Mesendoderm (in vitro differentiated cells): ENCODE results near the gene CDC14B.

ENCODE experiments used
- DNase-seq: peaks from one replicate; pipeline ENCODE4 v3.0.0; 2013
- H2AK5ac ChIP-seq: 2 replicates; pipeline ENCODE4 v1.6.1; 2013; ENCODE audit warnings: low read length, inconsistent platforms
- H2BK120ac ChIP-seq: 2 replicates; pipeline ENCODE4 v1.6.1; 2013; ENCODE audit warnings: low read depth, mild to moderate bottlenecking, low read length, moderate library complexity, mixed read lengths
- H2BK15ac ChIP-seq: replicated peaks from 2 replicates; pipeline ENCODE4 v1.6.1; 2013; ENCODE audit warnings: low read depth, mild to moderate bottlenecking, moderate library complexity
- H2BK5ac ChIP-seq: 2 replicates; pipeline ENCODE4 v1.6.1; 2013; ENCODE audit warnings: low read length, inconsistent platforms
- H3K18ac ChIP-seq: 2 replicates; pipeline ENCODE4 v1.6.1; 2013; ENCODE audit warnings: mild to moderate bottlenecking, low read length, mixed read lengths
- H3K23ac ChIP-seq: one replicate; pipeline ENCODE4 v1.6.1; 2013; ENCODE audit warnings: low read length
- H3K27ac ChIP-seq: 2 replicates; pipeline ENCODE4 v1.5.1; 2013; ENCODE audit warnings: low read depth, mild to moderate bottlenecking, inconsistent platforms, low read length, moderate library complexity
- H3K27me3 ChIP-seq: 2 replicates; pipeline ENCODE4 v1.6.1; 2013; ENCODE audit warnings: low read length, control low read depth, mild to moderate bottlenecking, inconsistent platforms; ENCODE audit not compliant: insufficient read depth, poor library complexity
- H3K36me3 ChIP-seq: 2 replicates; pipeline ENCODE4 v1.6.1; 2013; ENCODE audit warnings: low read length, inconsistent platforms; ENCODE audit not compliant: control insufficient read depth, insufficient read depth
- H3K4ac ChIP-seq: one replicate; pipeline ENCODE4 v1.6.1; 2013; ENCODE audit warnings: low read depth, mild to moderate bottlenecking, low read length, moderate library complexity
- H3K4me1 ChIP-seq: 2 replicates; pipeline ENCODE4 v1.6.1; 2013; ENCODE audit warnings: low read depth, low read length, inconsistent platforms; ENCODE audit not compliant: control insufficient read depth
- H3K4me2 ChIP-seq: 2 replicates; pipeline ENCODE4 v1.6.1; 2013; ENCODE audit warnings: low read length
- H3K4me3 ChIP-seq: 2 replicates; pipeline ENCODE4 v1.5.1; 2013; ENCODE audit warnings: mild to moderate bottlenecking, low read length
- H3K56ac ChIP-seq: one replicate; pipeline ENCODE4 v1.6.1; 2013; ENCODE audit warnings: low read length
- H3K79me1 ChIP-seq: 2 replicates; pipeline ENCODE4 v1.6.1; 2013; ENCODE audit warnings: low read length, inconsistent platforms
- H3K79me2 ChIP-seq: 2 replicates; pipeline ENCODE4 v1.6.1; 2013; ENCODE audit warnings: mild to moderate bottlenecking, low read length; ENCODE audit not compliant: control insufficient read depth, insufficient read depth
- H3K9ac ChIP-seq: 2 replicates; pipeline ENCODE4 v1.6.1; 2013; ENCODE audit warnings: low read length, inconsistent platforms
- H4K5ac ChIP-seq: one replicate; pipeline ENCODE4 v1.6.1; 2013; ENCODE audit warnings: low read length
- H4K8ac ChIP-seq: one replicate; pipeline ENCODE4 v1.6.1; 2013; ENCODE audit warnings: low read depth, mild to moderate bottlenecking, control low read depth, low read length, moderate library complexity
- WGBS: extraction: QIAGEN DNeasy Blood & Tissue Kit; methylation state at CpG from one replicate; pipeline ENCODE4 v1.1.7; 2013; ENCODE audit warnings: low lambda C conversion rate, missing lambda C conversion rate; ENCODE audit not compliant: insufficient coverage; ENCODE audit errors: extremely low coverage; 5-methylcytosine and 5-hydroxymethylcytosine counted together

The CDC14B gene

DNA sequence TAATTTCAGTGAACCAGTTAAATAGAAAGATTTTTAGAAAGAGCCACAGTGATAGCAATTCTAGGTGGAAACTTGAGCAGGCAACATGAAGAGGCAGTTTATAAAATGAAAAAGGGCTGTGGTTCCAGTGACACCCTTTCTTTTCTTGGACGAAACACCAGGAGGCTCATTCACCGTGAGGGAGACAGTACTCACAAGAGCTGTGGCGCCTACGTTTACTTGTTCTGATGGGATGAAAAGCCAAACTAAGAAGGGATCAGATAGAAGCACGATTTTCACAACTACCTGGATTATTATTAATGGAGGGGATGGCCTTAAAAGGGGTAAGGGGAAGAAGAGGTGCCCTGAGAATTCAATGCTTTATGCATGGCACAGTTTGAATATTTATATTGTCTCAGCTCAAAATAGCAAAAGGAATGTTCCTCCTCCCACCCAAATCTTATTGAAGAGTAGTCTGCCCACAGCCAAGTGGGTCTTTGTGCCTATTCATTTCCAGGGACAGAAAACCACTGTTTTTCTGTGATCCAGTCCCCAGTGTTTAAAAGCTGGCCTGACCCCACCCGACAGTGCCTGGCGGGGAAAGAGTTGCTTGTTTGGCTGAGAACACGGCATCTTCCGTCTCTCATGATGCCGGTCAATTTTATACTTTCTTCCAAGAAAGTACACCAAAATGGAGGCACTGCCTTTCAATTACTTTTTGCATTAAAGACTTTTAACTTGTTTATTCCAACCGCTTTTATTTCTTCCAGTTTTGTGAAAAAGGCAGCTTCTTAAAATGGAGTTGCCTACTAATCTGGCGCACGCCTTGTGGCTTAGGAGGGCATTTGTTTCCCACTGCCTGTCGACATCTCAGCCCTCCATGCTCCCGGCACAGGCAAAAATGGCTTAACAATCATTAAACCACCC is 117.8 kb downstream of the CDC14B start:
- H3K79me2 ChIP-seq = no peaks in the 10 kb centered on the region
- no peak for DNase-seq
- H3K56ac ChIP-seq = no peak overlapping the region
- H3K23ac ChIP-seq = no peak overlapping the region
- H4K5ac ChIP-seq = no peak overlapping the region
- no peak overlapping the region for H3K4me3 ChIP-seq
- no peak overlapping the region for H2BK120ac ChIP-seq
- H3K36me3 ChIP-seq = no peaks in the 10 kb centered on the region
- WGBS = no CpG with 5 or more reads among the region's 15 CpGs
- H3K4me2 ChIP-seq = no peak overlapping the region
- H4K8ac ChIP-seq = no peak overlapping the region
- H3K27ac ChIP-seq = no peak overlapping the region
- no peak overlapping the region for H2AK5ac ChIP-seq
- no peak overlapping the region for H3K18ac ChIP-seq
- no peaks in the 10 kb centered on the region for H3K27me3 ChIP-seq
- H3K4ac ChIP-seq = no peak overlapping the region
- no peak overlapping the region for H2BK15ac ChIP-seq
- H2BK5ac ChIP-seq = no peak overlapping the region
- H3K9ac ChIP-seq = no peak overlapping the region
- no peaks in the 10 kb centered on the region for H3K4me1 ChIP-seq
- H3K79me1 ChIP-seq = no peaks in the 10 kb centered on the region

- Histone ChIP-seq H3K9ac (no peak overlapping the region), H3K18ac (no peak overlapping the region), H3K36me3 (no peaks in the 10 kb centered on the region), H3K4me2 (no peak overlapping the region), H3K4me3 (no peak overlapping the region), H3K56ac (no peak overlapping the region), H3K79me1 (no peaks in the 10 kb centered on the region), H2BK5ac (no peak overlapping the region), H3K79me2 (no peaks in the 10 kb centered on the region), H2BK120ac (no peak overlapping the region), H3K27ac (no peak overlapping the region), H4K8ac (no peak overlapping the region), H3K4me1 (no peaks in the 10 kb centered on the region), H2BK15ac (no peak overlapping the region), H3K4ac (no peak overlapping the region), H3K27me3 (no peaks in the 10 kb centered on the region), H4K5ac (no peak overlapping the region), H2AK5ac (no peak overlapping the region), H3K23ac (no peak overlapping the region)
- no peak for DNase-seq
- no CpG with 5 or more reads among the region's 14 CpGs for WGBS
Observed at GRCh38 chr9:96500696-96501632, 118.7 kb downstream of the CDC14B start.

DNA sequence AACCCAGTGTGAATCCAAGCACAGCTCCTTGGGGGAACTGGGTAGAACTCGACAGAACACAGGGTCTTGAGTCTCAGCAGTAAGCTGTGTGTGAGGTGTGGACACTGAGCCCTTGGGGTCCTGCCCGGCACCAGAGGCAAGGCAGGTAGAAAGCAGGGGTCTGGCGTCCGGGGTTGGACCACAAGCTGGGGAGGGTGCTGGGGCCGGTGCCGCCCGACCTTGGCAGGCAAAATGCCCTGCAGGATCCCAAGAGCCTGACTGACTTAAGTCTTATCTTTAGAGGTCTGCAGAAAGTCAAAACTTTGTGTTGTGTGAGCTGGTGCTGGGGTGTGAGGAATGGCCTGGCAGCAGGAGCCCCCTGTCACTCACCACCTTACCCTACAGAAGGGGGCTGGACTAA is 120.4 kb downstream of the CDC14B start:
- no peak for DNase-seq
- WGBS = no CpG with 5 or more reads among the region's 7 CpGs

DNA sequence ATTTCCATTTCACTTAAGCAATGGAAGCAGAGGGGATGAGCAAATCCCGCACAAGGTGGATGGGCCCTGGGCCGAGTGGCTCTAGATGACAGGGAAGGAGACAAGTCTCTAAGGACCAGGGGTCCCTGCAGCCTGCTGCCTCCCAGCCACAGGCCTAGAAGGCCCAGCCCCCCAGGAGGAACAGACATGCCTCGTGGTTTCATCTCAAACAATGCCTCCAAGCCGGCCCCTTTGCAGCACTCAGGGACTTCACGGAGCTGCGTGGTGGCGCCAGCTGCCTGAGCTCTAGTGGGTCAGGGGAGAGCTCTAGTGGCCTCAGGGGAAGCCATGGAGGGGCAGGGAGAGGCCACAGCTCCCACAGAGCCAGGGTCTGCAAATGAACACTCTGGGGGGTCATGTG is 120.8 kb downstream of the CDC14B start:
- WGBS = no CpG with 5 or more reads among the region's 7 CpGs
- Histone ChIP-seq H4K8ac (no peak overlapping the region), H3K56ac (peak overlapping the region; percentile 25), H3K9ac (no peak overlapping the region), H2AK5ac (no peak overlapping the region), H2BK15ac (no peak overlapping the region), H3K4me1 (no peaks in the 10 kb centered on the region), H3K4ac (no peak overlapping the region), H4K5ac (no peak overlapping the region), H3K18ac (no peak overlapping the region), H3K23ac (no peak overlapping the region), H3K4me3 (no peak overlapping the region), H3K79me1 (no peaks in the 10 kb centered on the region), H3K27ac (no peak overlapping the region), H3K27me3 (no peaks in the 10 kb centered on the region), H2BK5ac (no peak overlapping the region), H3K4me2 (no peak overlapping the region), H3K79me2 (no peaks in the 10 kb centered on the region), H3K36me3 (peaks cover 1% of the 10 kb centered on the region), H2BK120ac (no peak overlapping the region)
- no peak for DNase-seq

More for the DNA sequence above, 120.4 kb downstream of the CDC14B start:
- Histone ChIP-seq H3K79me1 (no peaks in the 10 kb centered on the region), H3K9ac (no peak overlapping the region), H3K4me1 (no peaks in the 10 kb centered on the region), H2BK15ac (no peak overlapping the region), H3K56ac (no peak overlapping the region), H2BK5ac (no peak overlapping the region), H3K4me3 (no peak overlapping the region), H3K79me2 (no peaks in the 10 kb centered on the region), H3K27ac (no peak overlapping the region), H4K5ac (no peak overlapping the region), H3K18ac (no peak overlapping the region), H3K36me3 (peaks cover 1% of the 10 kb centered on the region), H2AK5ac (no peak overlapping the region), H3K4ac (no peak overlapping the region), H4K8ac (no peak overlapping the region), H3K27me3 (no peaks in the 10 kb centered on the region), H3K4me2 (no peak overlapping the region), H2BK120ac (no peak overlapping the region), H3K23ac (no peak overlapping the region)

DNA sequence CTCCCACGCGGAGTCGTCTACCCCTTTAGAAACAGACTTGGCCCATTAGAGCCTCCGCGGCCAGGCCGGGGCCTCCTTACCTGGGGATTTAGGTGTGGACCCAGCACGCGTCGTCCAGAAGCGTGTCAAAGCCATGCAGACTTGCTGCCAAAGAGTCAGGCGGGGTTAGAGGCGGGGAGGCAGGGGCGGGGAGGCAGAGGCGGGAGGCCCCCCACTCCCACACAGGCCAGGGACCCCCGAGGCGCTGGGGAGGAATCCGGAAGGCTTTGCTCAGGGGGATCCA is 122.6 kb downstream of the CDC14B start:
- Histone ChIP-seq H3K4me2 (no peak overlapping the region), H2BK5ac (no peak overlapping the region), H3K18ac (no peak overlapping the region), H4K5ac (no peak overlapping the region), H3K9ac (no peak overlapping the region), H3K27me3 (no peaks in the 10 kb centered on the region), H3K23ac (no peak overlapping the region), H3K79me2 (no peaks in the 10 kb centered on the region), H3K56ac (no peak overlapping the region), H2BK120ac (no peak overlapping the region), H3K4me3 (no peak overlapping the region), H3K27ac (no peak overlapping the region), H3K36me3 (peaks cover 1% of the 10 kb centered on the region), H4K8ac (no peak overlapping the region), H3K79me1 (no peaks in the 10 kb centered on the region), H2AK5ac (no peak overlapping the region), H2BK15ac (no peak overlapping the region), H3K4ac (no peak overlapping the region), H3K4me1 (no peaks in the 10 kb centered on the region)
- no CpG with 5 or more reads among the region's 17 CpGs for WGBS
- DNase-seq = no peak
